ENCODE data around the gene CACNB2.

CACNB2 gene

GRCh38 chr10:18369859-18370473 lies 229.7 kb downstream of the CACNB2 start:
- no peak for DNase-seq (ENCODE audit: low read depth)
- H3K4me3 ChIP-seq (ENCODE audit: low read length): no peak overlapping the region
- no peak for TF ChIP-seq CTCF (IDR thresholded peaks at IDR 0.05; ENCODE audit: insufficient read depth, low read depth, low read length, missing control alignments)

- TF ChIP-seq CTCF (IDR thresholded peaks at IDR 0.05; ENCODE audit: insufficient read depth, low read depth, low read length, missing control alignments): no peak
- no peak overlapping the region for H3K4me3 ChIP-seq (ENCODE audit: low read length)
Observed at GRCh38 chr10:18376650-18377049, 236.4 kb downstream of the CACNB2 start.

GRCh38 chr10:18377898-18378297 lies 237.7 kb downstream of the CACNB2 start:
- H3K4me3 ChIP-seq (ENCODE audit: low read length): no peak overlapping the region
- DNase-seq (ENCODE audit: low read depth): no peak
- no peak for TF ChIP-seq CTCF (IDR thresholded peaks at IDR 0.05; ENCODE audit: insufficient read depth, low read depth, low read length, missing control alignments)

More at GRCh38 chr10:18376650-18377049, 236.4 kb downstream of the CACNB2 start:
- no peak for DNase-seq (ENCODE audit: low read depth)

- H3K4me3 ChIP-seq (ENCODE audit: low read length): no peak overlapping the region
- DNase-seq (ENCODE audit: low read depth): no peak
- no peak for TF ChIP-seq CTCF (IDR thresholded peaks at IDR 0.05; ENCODE audit: insufficient read depth, low read depth, low read length, missing control alignments)
Observed at GRCh38 chr10:18378766-18379165, 238.5 kb downstream of the CACNB2 start.

GRCh38 chr10:18381679-18382078 lies 241.5 kb downstream of the CACNB2 start:
- H3K4me3 ChIP-seq (ENCODE audit: low read length): no peak overlapping the region
- TF ChIP-seq CTCF (IDR thresholded peaks at IDR 0.05; ENCODE audit: insufficient read depth, low read depth, low read length, missing control alignments): no peak
- DNase-seq (ENCODE audit: low read depth): no peak

GRCh38 chr10:18397906-18398305 lies 257.7 kb downstream of the CACNB2 start:
- no peak for DNase-seq (ENCODE audit: low read depth)
- H3K4me3 ChIP-seq (ENCODE audit: low read length): no peak overlapping the region
- no peak for TF ChIP-seq CTCF (IDR thresholded peaks at IDR 0.05; ENCODE audit: insufficient read depth, low read depth, low read length, missing control alignments)

- DNase-seq (ENCODE audit: low read depth): no peak
- TF ChIP-seq CTCF (IDR thresholded peaks at IDR 0.05; ENCODE audit: insufficient read depth, low read depth, low read length, missing control alignments): no peak
- no peak overlapping the region for H3K4me3 ChIP-seq (ENCODE audit: low read length)
Observed at GRCh38 chr10:18399158-18399557, 258.9 kb downstream of the CACNB2 start.

Data from epithelial cell of esophagus (primary cell).